ENCODE results near the gene FHL5.
"Not testable (repeated sequence)": the region's sequence is repeated elsewhere in the genome, so short reads cannot be mapped to it uniquely, and the experiment has no call there.

The FHL5 gene, protein sequence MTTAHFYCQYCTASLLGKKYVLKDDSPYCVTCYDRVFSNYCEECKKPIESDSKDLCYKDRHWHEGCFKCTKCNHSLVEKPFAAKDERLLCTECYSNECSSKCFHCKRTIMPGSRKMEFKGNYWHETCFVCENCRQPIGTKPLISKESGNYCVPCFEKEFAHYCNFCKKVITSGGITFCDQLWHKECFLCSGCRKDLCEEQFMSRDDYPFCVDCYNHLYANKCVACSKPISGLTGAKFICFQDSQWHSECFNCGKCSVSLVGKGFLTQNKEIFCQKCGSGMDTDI

DNA sequence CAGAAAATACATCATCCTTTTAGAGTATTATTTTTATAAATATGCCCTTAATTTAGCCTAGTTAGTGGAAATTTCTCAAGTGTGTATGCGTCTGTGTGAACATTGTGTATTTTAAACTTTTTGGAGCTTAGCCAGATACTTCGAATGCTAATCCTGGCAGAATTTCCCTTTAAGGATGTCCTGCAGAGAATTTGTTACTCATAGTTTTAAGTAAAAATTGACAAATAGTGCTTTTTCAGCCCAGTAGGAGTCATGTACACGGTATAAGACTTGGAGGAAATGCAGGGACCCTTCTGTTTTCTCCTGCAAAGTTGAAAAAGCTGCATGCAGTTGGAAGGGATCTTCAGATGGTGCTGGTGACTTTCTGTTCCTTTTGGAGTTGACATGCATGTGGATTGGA, at the start of gene FHL5:
Gene FHL5, plus strand, starts transcription at position 243 of the 400 bp plus-strand sequence. CDS start 40,486 bp downstream, outside the sequence.
- DNase-seq (ENCODE audit: low read depth in 2 of 2) = no peak

DNA sequence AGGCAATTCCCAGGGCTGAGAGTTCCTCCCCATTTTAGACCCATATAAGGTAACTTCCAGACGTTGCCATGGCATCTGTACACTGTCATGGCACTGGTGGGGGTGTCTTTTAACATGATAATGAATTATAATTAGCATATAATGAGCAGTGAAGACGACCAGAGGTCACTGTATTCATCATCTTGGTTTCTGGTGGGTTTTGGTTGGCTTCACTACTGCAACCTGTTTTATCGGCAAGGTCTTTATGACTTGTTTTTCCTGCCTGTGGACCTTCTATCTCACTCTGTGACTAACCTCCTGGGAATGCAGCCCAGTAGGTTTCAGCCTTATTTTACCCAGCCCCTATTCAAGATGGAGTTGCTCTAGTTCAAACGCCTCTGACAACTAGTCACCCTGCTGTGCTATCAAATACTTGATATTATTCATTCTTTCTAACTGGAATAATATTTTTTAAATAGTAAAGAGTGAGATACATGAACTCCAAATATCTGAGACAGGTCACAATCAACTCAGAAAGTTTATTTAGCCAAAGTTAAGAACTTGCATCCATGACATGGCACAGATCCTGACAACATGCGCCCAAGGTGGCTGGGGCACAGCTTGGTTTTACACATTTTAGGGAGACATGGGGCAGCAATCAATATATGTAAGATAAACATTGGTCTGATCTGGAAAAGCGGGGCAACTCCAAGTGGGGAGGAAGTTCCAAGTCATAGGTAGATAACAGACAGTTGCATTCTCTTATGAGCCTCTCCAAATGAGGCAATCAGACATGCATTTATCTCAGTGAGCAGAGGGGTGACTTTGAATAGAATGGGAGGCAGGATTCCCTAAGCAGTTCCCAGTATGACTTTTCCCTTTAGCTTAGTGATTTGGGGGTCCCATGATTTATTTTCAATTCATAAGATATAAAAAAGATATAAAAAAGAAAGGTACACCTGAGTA, 42.5 kb upstream of the FHL5 start:
- no peak for DNase-seq (ENCODE audit: low read depth in 2 of 2)

DNA sequence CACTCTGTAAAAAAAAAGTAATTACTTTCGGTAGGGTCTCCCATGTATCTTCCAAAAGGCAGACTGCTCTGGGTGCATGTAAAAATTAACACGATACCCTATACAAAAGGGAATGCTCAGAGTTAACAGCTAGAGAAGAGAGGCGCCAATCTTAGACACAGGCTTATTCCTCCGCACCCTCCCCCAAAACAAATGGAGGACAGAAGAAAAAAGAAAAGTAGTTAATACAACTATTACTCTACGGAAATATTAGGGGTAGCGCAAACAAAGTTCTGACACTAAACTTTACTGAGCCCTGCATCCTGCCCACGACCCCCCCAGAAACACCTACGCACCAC, 41.7 kb upstream of the FHL5 start:
- no peak for DNase-seq (ENCODE audit: low read depth in 2 of 2)

DNA sequence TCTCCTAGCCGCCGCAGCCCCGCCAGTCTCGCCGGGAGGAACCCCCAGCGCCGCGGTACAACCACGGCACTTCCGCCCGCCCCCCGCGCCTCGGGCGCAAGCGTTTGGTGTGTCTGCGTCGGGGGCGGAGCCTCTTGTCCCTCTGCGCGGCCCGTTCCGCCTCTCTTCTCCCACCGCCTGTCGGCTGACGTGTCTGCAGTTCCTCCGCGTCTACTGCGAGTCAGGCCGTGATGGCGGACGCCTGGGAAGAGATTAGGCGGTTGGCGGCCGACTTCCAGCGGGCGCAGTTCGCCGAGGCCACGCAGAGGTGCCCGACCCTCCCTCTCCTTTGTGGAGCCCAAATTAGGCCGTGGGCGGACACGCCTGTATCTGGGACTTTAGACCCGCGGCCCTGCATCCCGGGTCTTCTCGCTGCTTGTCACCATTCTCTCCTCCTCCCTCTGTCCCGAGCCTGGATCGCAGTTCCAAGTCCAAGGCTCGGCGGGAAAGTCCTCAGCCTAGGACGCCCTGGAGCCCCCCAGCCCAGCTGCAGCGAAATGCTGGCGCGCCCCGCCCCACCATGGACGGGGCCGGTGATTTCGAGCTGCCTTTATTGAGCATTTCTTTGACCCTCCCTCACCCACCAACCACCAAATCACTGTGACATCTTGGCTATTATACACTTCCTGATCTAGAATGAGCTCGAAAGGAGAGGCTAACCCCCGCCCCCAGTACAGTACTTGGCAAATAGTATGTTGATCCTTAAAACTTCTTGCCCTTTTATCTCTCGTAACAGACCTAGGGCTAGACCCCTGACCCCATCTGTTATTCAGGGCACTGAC, 41.1 kb upstream of the FHL5 start, which contains the start of gene UFL1:
Gene UFL1, plus strand, starts transcription at position 163 of the 821 bp plus-strand sequence. Its CDS starts 68 bp downstream, at position 231.
- peak; percentile 88 to 91 for DNase-seq (ENCODE audit: low read depth in 2 of 2)

DNA sequence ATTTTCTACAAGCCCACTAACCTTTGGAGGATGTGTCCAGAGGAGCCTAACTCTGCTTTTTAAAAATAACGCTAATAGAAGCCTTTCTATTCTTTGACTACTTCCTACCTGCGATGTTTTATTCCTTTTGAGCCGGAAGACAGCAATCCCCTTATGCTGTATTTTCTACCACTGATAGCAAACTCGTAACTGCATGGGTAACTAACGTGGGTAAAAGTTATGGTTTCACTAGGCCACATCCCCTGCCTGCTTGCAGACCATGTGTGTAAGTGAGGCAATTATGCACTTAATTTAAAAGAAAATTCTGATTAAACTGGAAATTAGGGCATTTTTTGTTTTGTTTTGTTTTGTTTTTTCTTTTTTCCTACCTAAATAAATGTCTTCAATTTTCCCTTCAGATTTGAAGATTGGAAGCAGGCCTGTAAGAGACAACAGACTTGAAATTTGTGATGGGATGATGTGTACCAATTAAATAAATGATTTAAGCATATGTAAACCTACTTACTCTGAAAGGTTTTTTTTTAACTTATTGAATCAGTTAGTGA, 40.4 kb upstream of the FHL5 start:
- DNase-seq (ENCODE audit: low read depth in 2 of 2) = no peak

DNA sequence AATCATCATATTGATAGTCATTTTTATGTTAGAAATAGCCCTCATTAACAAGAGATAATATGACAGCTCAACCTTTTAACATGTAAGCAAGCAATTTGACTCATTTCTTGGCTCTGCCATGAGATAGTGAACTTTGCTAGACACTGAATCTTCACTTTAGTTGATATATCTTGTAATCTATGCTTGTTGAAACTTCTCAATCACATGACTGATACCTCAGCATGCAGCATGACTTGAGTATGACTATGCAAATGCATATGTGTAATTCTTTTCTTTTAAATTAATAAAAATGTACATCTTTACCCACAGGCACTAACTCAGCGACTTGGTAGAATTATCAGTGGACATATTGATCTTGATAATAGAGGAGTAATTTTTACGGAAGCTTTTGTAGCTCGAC, 34.7 kb upstream of the FHL5 start:
- no peak for DNase-seq (ENCODE audit: low read depth in 2 of 2)

DNA sequence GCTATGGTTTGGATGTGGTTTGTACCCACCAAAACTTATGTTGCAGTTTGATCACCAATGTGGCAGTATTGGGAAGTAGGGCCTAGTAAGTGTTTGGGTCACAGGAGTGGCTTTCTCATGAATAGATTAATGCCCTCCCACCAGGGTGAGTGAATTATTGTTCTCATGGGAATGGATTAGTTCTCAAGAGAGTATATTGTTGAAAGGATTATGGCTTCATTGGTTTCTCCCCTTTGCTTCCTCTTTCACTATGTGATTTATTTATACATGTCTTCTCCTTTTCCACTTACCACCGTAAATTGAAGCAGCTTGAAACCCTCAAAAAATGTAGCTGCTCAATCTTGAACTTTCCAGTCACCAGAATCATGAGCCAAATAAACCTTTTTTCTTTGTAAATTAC, 30.5 kb upstream of the FHL5 start:
- no peak for DNase-seq (ENCODE audit: low read depth in 2 of 2)

DNA sequence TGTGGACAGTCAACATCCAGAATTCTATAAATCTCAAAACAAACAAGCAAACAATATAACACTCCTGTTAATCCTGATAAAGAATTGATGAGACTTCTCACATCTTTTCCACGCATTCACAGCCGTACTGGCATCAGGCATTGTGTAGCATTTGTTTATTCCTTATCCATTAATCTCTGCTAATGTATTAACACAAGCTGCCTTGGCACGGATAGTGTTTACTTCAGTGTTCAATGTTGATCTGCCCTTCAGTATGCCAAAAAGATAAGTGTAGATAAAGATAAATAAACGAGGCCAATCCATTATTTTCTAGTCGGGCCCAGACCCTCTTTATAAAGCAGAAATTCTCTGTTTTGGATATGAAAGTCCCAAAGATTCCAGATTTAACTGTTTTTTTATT, 25.2 kb upstream of the FHL5 start:
- no peak for DNase-seq (ENCODE audit: low read depth in 2 of 2)

DNA sequence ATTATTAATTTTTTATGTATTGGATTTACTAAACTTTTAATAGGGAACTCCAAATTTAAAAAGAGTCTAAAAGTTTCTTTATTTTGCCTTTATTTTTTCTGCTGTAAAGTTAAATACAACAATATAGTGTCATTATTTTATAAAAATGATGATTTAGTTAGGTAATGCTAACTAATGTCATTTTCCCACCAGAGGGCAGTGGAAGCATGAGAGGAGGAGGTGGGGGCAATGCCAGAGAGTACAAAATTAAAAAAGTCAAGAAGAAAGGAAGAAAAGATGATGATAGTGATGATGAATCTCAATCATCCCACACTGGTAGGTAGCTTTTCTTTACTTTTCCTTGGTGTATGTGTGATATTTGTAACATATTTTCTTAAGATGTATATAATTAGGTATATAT, 20.2 kb upstream of the FHL5 start:
- no peak for DNase-seq (ENCODE audit: low read depth in 2 of 2)

DNA sequence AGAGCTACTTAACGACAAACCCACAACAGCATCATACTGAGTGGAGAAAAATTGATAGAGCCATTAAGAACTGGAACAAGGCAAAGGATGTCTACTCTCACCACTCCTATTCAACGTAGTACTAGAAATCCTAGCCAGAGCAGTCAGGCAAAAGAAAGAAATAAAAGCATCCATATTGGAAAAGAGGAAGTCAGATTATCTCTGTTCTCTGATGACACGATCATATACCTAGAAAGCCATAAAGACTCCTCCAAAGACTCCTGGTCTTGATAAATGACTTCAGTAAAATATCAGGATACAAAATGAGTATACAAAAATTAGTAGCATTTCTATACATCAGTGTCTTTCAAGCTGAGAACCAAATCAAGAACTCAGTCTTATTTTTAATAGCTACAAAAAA, 17.0 kb upstream of the FHL5 start:
- no peak for DNase-seq (ENCODE audit: low read depth in 2 of 2)

DNA sequence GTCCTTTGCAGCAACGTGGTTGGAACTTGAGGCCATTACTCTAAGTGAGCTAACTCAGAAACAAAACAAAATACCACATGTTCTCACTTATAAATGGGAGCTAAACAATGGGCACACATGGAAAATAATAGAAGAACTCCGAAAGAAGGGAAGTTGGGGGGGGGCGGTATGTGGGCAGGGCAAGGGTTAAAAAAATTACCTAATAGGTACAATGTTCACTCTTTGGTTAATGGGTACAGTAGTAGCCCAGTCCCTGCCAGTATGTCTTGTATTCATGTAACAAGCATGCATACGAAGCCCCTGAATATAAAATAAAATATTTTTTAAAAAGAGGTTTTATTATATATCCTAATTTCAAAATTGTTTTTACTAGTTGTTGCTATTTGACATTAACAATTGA, 15.3 kb upstream of the FHL5 start:
- no peak for DNase-seq (ENCODE audit: low read depth in 2 of 2)

DNA sequence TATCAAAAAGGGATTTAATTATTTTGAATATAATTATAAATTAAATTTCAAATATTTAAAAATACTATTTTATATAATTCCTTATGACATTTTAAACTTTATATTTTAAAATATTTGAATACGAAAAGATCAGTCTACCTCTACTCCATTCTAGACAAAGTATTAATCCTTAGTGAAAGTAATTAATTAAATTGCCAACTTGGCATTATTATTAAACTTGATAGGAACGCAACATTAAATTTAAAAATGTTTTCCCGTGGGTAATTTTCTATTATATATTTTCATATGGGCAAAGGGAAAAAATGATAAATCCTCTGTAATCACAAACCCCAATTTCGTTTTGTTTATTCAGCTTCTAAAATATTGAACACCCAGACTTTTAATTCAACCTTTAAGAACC, 8.4 kb upstream of the FHL5 start:
- no peak for DNase-seq (ENCODE audit: low read depth in 2 of 2)

DNA sequence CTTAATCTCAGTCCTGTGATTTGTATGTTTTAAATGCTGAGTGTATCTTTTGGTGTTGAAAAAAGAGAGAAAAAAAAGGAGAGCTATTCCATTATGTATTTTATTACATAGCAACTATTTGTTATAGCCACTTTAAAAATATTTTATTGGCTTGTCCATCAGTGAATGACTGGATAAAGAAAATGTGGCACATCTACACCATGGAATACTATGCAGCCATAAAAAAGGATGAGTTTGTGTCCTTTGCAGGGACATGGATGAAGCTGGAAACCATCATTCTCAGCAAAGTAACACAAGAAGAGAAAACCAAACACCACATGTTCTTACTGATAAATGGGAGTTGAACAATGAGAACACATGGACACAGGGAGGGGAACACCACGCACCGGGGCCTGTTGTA, 3.2 kb upstream of the FHL5 start:
- DNase-seq (ENCODE audit: low read depth in 2 of 2) = not testable (repeated sequence)

DNA sequence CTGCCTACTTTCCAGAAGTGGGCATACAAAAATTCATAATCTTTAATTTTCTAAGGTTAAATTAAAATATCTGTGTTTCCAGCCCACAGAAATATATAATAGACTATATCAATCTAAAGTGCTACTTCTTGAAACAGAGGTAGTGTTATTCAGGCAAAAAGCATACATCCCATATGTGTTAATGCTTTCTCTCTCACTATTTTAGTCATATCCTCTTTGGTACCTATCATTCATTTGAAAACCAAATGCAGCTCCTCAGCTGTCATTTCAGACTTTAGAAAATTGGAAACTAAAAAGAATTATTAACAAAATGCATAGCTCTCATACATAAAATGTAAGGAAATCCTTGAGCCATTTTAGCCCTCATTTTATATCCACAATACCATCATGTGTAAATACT, 925 bp downstream of the FHL5 start:
- DNase-seq (ENCODE audit: low read depth in 2 of 2) = no peak

DNA sequence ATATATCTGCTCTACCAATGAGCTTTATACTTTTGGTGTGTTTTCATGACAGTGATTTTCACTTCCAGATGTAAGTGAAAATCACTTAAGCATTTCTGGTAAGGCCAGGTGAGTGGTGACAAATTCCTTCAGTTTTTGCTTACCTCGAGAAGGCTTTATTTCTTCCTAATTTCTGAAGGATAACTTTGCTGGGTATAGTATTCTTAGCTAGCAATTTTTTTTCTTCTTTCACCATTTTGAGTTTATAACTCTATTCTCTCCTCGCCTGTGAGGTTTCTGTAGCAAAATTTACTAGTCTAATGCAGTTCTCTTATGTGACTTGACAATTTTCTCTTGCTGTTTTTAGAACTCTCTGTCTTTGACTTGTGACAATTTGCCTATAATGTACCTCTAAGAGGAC, 7.1 kb downstream of the FHL5 start:
- DNase-seq (ENCODE audit: low read depth in 2 of 2) = no peak

DNA sequence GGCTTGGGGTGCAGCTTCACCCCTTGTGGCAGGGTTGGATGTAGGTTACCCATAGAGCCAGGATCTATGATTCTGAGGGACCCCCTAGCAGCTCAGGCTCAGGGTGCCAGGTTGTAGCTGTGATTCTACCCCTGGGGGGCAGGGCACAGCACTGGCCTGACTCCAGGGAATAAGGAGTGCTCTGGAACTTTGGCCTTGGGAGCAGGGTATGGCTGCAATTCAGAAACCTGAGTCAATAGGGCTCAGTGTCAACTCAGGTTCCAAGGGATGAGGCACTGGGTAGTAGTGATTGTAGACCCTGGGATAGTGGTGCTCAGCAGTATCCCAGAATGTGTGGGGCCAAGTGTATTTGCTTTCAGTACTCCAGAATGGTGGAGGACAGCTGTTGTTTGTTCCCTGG, 8.6 kb downstream of the FHL5 start:
- no peak for DNase-seq (ENCODE audit: low read depth in 2 of 2)

DNA sequence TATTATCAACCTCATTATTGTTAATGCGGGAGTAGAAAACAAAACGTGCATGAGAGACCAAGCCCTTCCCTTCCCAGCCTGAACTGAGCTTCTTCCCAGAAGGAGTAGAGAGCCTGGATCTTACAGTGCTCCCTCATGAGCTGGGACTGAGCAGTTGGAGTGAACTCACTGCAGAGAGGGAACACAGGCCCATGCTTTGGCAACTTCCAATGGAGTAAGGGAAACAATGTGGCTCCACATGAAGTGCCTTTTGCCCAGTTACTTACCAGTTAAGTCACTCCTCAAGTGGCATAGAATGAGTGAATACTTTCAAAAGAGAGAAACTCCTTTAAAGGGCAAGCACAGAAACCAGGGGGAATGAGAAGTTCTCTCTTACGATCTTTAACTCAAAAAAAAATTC, 12.4 kb downstream of the FHL5 start:
- DNase-seq (ENCODE audit: low read depth in 2 of 2) = no peak

DNA sequence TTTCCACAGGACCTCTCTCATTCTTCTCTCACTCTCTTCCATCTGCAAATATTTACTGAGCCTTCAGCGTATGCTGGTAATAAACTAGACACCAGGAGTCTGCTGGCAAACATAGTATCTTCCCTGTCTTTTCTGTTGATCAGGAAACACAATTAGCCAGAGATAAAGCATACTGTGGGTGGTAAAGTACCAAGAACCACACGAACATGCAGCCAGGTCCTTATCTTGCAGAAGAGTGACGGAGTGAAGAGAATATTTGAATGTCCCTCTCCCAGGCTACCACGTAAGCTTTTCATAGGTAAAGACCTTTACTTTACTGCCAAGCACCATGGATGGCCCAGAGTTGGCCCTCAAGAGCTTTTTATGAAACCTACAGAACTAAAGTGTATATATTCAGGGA, 13.3 kb downstream of the FHL5 start:
- DNase-seq (ENCODE audit: low read depth in 2 of 2) = no peak

DNA sequence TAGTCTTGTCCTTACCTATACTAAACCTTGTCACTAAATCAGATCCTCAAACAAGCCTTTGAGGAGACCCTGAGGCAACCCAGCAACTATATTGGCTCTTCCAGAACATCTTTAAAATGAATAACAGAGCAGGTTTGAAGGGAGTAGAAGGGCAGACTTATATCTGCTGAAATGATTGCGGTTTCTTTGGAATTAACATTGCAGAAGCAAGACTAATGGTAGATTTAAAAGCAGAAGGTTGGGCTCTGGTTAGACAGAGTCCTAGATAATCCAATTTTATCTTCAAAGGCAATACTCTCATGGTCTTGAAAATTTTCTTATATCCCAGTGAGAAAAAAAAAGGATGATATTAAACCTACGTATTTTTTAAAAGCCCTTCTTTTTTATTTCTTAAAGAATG, 19.1 kb downstream of the FHL5 start:
- no peak for DNase-seq (ENCODE audit: low read depth in 2 of 2)

DNA sequence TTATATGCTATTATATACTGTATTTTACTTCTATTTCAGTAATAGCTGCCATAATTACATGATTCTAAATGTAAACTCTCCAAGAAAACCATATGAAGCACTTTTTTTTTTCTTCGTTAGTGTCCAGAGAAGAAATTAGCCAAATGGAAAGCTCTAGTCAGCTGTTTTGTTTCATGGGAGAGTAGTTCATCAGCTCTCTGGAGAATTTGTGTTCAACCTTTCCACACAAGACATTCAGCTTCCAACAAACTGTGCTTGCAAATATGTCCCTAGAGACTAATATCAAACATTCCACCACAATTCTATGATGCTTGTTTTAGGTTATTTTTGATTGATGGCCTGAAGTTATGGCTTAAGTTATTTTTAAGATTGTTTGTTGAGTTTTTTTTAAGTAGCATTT, 19.5 kb downstream of the FHL5 start:
- no peak for DNase-seq (ENCODE audit: low read depth in 2 of 2)

DNA sequence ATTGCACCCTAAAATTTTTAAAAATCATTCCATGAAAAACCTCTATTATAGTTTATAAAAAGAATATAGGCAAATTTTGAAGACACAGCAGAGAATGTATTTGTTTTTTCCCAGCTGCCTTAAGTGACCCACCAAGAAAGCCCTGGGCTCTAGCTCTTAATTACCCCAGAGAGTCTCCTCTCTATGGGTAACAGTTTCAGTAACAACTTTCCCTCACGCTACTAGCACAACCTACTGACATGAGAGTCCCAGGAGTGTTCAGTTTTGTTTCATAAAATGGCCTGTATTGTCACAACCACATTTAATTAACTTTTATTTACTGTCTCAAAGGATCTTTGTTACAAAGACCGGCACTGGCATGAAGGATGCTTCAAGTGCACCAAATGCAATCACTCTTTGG, 41.5 kb downstream of the FHL5 start:
- DNase-seq (ENCODE audit: low read depth in 2 of 2) = no peak

DNA sequence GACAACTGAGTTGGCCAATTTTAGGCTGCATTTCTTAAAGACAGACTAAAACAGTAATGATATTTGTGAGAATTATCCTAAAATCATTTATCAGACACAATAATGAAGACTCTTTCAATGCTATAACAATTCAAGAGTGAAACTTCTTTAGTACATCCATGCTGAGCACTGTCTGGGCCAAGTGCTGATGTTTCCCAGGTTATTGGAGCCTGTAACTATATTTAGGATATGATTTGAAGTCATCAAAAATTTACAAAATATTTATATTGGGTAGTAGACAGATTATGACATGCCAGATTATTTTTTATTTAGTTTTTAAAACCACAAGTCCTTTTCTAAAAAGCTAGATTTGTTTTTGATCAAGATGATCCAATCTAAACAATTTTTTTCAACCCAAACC, 45.1 kb downstream of the FHL5 start:
- no peak for DNase-seq (ENCODE audit: low read depth in 2 of 2)

Measured in stimulated activated CD8-positive, alpha-beta memory T cell treated with anti-CD3 and anti-CD28 coated beads, Interleukin-2, amount 100 ng/mL, for 1 hour (primary cell).